Skeletal muscle cell (primary cell): ENCODE results near the gene SIM1.
A peak's percentile ranks its signal among the peaks of the same experiment; 100 is the strongest.

Source experiments
- DNase-seq: peaks from one replicate; pipeline ENCODE4 v3.0.0-alpha.2; 2010; ENCODE audit warnings: low read depth
- H3K4me3 ChIP-seq: 2 replicates; pipeline ENCODE4 v1.5.1; 2011; ENCODE audit warnings: low read depth, mild to moderate bottlenecking, control low read depth, low read length, moderate library complexity

SIM1 gene

DNA sequence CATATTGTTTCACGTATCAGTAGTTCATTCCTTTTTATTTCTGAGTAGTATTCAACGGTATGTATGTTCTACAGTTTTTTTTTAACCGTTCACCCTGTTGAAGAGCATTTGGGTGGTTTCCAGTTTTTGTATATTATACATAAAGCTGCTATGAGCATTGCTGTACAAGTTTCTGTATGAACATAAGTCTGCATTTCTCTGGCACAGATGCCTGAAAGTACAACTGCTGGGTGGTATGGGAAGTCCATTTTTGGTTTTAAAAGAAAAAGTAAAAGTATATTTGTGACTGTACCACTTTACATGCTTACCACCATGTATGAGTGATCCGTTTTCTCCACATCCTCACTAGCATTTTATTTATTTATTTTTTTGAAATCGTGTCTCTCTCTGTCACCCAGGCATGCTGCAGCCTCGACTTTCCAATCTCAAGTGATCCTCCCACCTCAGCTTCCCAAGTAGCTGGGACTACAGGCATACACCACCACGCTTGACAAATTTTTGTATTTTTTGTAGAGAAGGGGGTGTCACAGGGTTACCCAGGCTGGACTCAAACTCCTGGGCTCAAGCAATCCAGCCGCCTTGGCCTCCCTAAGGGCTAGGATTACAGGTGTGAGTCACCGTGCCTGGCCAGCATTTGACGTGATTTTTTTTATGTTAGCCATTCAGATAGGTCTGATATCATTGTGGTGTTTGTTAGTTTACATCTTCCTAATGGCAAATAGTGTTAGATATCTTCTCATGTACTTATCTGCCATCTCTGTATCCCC, 11.0 kb upstream of the SIM1 start:
- no peak for DNase-seq
- H3K4me3 ChIP-seq, result no peak overlapping the region

GRCh38 chr6:100473182-100473581, 8.5 kb upstream of the SIM1 start:
- no peak for DNase-seq
- no peak overlapping the region for H3K4me3 ChIP-seq

DNA sequence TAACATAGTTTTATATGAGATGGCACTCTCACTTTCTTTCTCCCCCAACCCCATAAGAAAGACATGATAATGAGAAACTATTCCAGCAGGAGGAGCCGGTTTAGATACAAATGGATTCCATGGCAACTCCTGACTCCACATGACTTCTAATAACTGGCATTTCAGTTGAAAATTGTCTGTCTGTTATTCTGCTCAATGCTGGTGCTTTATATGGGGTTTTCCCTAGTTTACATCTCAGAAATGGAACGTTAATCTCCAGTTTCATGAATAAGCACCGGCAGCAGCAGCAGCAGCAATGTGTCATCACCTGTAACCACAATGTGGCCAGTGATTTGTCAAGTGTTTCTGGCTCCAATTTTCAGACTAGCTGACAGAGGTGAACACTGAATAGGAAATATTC, 8.0 kb upstream of the SIM1 start:
- DNase-seq, result no peak
- H3K4me3 ChIP-seq, result no peak overlapping the region

DNA sequence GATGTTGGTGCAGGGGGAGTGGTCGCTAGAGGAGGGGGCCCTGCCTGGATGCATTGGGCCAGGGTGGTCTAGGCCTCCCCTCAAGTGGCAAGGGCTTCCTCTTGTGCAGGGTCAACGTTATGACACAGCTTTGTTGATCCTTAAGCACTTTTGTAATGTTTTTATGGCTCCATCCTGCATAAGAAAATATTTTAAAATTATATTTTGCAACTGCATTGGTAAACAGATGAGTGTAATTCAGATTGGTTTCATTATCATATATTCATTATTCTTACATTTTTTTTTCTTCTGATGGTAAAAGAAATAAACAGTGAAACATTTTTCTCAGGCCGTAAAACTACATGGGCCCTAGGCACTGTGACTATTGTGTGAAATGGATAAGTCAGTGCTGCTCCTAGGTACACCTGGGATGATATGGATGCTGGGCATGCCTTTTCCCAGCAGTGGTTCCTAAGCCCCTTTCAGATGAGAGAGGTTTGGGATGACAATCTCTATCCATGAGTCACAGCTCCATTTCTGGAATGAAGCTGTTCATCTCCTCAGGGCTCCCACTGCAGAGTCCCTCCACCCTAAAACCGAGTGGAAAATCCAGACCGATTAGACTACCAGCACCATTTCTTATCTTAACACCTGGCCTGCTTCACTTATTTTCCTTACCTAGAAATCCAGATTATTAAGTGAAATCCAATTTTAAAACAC, 5.8 kb upstream of the SIM1 start:
- no peak for DNase-seq
- no peak overlapping the region for H3K4me3 ChIP-seq

DNA sequence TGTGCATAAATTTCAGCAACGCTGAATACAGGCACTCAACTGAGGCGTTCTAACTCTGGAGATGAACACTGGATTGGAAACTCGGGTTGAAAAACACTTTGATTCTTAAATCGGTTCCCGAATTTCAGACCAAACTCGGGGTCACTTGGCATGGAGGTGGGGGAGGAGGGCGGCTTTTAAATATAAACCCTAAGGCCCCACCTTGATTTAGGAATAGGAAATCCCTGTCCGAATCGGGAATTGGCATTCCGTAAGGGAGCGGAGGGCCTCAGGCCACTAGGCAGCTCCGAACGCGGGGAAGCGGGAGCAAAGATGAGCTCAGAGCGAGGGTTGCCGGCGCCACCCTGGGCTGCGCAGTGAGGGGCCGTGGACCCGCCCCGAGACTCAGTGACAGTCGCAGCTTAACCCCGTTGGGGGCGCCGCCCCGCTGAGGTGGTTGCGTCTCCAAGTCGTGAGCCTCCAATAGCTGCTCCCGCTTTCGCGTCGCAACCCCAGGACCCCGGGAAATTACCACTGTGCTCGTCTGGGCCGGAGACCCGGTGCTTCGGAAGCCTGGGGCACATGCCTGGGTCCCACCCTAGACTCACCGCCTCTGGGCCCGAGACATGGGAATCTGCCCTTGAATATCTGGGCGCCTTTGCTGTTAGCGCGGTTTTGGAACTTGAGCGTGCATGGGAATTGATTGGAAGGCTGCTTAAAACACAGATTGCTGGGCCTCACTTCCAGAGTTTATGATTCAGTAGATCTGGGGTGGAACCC, 4.6 kb upstream of the SIM1 start:
- H3K4me3 ChIP-seq, result no peak overlapping the region
- no peak for DNase-seq

GRCh38 chr6:100468016-100468622, 3.4 kb upstream of the SIM1 start:
- no peak overlapping the region for H3K4me3 ChIP-seq
- DNase-seq, result no peak

DNA sequence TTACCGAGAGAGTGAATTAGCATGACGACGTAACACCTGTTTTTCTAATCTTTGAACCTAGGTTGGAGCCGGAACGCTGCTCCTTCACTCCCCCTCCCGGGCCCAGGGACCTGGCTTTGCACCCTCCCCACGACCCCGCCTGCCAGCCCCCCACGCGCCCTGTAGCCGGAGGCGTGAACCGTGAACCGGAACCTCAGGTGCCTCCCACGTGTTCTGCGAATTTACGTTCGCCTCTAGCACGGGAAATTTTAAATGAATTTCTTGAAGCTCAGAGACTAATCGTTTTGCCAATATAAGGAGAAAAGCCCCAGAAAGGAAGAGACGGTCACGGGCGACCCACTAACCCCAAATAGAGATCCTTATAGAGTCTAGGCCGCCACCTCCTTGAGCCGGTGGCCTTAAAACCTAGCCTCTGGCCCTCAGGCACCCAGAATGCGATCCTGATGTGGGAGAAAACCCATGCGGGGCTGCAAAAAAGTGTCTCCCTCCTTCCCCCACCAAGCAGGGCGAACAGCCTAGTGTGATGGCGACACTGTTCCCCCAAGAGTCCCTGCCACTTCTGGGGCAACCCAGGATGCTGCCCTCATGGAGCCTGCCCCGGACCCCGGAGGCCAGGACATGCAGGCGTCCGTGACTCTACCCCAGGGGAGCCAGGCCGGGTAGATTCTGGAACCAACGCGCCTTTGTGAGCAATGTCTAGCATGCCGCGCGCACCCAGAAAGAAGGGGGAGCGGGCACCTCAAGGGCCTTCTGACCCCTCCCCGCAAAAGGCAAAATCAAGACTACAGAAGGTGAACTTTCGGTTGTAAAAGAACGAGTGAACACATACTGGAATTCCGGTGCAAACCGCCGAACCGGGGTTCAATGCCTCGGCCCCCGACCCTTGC, 2.7 kb upstream of the SIM1 start:
- H3K4me3 ChIP-seq, result no peak overlapping the region
- DNase-seq, result no peak

DNA sequence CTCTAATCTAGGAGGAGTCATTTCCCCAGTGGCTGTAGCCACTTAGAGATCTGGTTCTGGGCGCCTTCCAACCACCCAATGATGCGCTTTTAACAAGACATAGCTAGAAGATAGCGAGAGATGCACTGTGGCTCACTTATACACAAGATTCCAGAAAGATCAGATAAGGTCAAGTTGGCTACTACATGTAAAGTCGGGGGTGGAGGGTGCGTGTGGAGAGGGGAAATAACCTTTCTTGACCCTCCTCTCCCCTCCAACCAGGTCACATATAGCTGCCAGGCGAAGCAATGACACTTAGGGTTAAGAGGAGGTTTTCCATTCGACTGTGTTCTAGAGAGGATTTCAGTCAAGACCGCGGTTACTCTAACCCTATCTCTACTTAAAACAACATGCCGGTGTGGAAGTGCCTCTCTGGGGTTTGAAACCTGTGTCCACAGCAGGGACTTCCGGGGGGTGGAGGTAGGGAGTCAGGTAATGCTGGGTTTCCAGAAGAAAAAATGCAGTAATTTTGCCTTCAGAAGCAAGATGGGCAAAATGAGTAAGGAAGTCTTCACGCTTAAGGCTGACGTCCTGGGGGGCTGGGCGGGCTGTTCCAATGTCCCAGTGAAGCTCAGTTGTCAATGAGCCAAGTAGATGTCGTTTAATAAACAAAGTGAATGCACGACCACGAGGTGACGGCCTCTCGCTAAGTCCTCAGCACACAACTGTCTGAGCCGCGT, 1.8 kb upstream of the SIM1 start:
- no peak for DNase-seq
- no peak overlapping the region for H3K4me3 ChIP-seq

DNA sequence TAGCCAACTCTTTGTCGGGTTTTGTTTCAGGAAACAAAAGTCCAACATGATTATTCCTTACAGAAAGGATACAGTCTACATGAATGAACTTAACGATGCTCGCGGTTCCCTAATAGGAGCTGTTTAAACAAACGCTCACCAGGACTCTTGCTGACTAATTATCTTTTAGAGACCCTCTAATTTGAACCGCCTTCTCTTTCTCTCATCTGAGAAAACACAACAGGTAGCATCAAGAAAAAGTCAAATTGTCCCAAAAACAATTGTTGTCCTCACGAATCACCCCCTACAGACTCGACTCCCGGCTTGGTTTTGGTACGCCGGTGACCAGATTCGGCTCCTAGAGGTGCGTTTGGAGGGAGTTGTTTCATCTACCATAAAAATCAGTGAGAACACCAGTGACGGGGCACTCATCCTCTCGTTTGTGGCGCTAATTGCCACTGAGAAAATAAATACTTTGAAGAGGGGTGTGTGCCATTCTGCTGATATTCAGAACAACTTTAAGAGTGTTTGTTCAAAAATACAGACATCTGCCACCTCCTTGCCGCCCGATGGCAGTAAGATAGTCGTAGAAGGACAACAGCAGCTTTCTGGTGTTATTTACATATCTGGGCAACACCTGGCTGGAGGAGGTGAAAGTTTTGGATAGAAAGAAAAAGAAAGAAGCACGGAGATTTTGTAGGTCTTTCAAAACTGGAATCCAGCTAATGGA, 1.1 kb upstream of the SIM1 start:
- no peak for DNase-seq
- H3K4me3 ChIP-seq, result no peak overlapping the region

- DNase-seq, result no peak
Measured at GRCh38 chr6:100464162-100464851, 414 bp downstream of the SIM1 start.

GRCh38 chr6:100463630-100464161, 1.0 kb downstream of the SIM1 start:
- DNase-seq, result no peak
- peak overlapping the region; percentile 57 for H3K4me3 ChIP-seq

More at GRCh38 chr6:100464162-100464851, 414 bp downstream of the SIM1 start:
- H3K4me3 ChIP-seq, result peak overlapping the region; percentile 57

- DNase-seq, result no peak
- peak overlapping the region; percentile 57 for H3K4me3 ChIP-seq
Measured at GRCh38 chr6:100462706-100463629, 1.8 kb downstream of the SIM1 start.

DNA sequence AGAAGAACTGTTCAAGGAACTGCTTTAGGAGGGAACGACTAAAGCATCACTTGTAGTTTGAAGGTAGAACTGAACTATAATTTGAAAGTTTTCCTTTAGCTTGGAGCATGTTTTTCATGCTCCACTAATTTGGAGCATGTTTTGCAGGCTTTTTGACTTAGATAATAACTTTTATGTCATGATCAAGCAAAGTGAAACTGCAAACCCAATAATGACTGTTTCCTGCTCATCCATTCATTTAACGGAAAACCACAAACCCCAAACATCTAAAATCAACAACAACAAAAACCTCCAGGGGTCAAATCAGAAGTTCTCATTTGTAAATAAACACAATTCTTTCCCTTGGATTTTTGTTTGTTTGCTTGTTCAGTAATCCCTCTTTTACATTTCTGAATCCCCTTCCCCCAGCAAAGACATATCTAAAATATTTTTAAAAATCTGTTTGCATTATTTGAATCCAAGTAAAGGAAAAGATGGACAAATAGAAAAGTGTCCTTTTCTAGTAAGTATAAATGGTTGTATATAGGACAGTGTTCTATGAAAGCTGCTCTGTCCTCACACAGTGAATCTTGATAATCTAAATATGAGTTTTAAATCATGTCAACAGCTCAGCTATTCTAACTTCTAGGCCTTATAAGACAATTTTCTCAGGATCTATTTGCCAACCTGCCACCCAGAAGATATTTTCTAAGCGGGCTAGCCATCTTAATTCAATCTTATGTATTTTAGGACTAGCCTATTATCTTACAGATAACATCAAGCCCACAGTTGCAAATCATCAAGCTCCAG, 2.6 kb downstream of the SIM1 start:
- peak overlapping the region; percentile 57 for H3K4me3 ChIP-seq
- DNase-seq, result no peak

DNA sequence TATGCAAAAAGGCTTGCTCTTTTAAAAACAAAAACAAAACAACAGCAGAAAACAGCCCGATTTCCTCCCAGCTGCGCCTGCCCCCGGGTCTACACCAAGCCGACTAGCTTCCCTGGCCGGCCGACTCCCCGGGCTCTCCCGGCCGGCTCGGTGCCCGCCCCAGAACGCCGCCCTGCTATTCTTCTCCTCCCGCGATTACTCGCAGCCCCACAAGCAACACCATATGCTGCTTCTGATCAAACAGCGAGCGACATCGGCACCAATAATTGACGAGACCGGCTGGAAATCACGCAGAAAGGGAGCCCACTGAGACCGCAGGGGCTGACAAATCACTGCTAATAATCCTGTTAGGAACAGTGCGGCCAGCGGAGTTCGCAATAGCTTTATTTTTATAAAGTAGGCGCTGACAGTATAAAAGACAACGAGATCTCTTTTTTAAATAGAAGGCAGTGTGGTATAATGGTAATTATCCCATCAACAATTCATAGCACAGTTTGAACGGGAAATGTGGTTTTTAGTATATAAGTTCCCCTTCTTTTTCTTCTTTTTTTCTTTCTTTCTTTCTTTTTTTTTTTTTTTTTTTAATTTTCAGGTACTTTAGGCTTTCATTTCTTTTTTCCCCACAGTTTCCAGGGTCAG, 3.3 kb downstream of the SIM1 start:
- H3K4me3 ChIP-seq, result peak overlapping the region; percentile 57
- no peak for DNase-seq

GRCh38 chr6:100460650-100461204, 4.0 kb downstream of the SIM1 start:
- DNase-seq, result no peak
- peak overlapping the region; percentile 57 for H3K4me3 ChIP-seq
